D341Med (cell line): ENCODE data around the gene SSR3.
"Not testable (repeated sequence)": the region's sequence is repeated elsewhere in the genome, so short reads cannot be mapped to it uniquely, and the experiment has no call there.

Experiments used
- DNase-seq: peaks from one replicate; pipeline ENCODE4 v3.0.0; 2012; ENCODE audit warnings: low spot score

SSR3 gene

GRCh38 chr3:156554842-156555687 is at the start of gene SSR3:
SSR3 (minus strand) TSS chr3:156555117; CDS start chr3:156555089, 28 bp downstream.
- DNase-seq, result peak; percentile 98

- DNase-seq, result no peak
Measured at GRCh38 chr3:156604064-156604641, 49.2 kb upstream of the SSR3 start.

- DNase-seq, result no peak
Measured at GRCh38 chr3:156603379-156604017, 48.6 kb upstream of the SSR3 start.

GRCh38 chr3:156602424-156602823 is 47.5 kb upstream of the SSR3 start:
- no peak for DNase-seq

GRCh38 chr3:156601497-156601896 is 46.6 kb upstream of the SSR3 start:
- DNase-seq, result no peak

GRCh38 chr3:156600834-156601233 is 45.9 kb upstream of the SSR3 start:
- no peak for DNase-seq

- no peak for DNase-seq
Measured at GRCh38 chr3:156599089-156599874, 44.4 kb upstream of the SSR3 start.

GRCh38 chr3:156598413-156598812 is 43.5 kb upstream of the SSR3 start:
- DNase-seq, result no peak

- no peak for DNase-seq
Measured at GRCh38 chr3:156594219-156594683, 39.3 kb upstream of the SSR3 start.

- no peak for DNase-seq
Measured at GRCh38 chr3:156593814-156594213, 38.9 kb upstream of the SSR3 start.

GRCh38 chr3:156589806-156590205 is 34.9 kb upstream of the SSR3 start:
- not testable (repeated sequence) for DNase-seq

- DNase-seq, result no peak
Measured at GRCh38 chr3:156587760-156588069, 32.8 kb upstream of the SSR3 start.

- DNase-seq, result no peak
Measured at GRCh38 chr3:156586905-156587759, 32.2 kb upstream of the SSR3 start.

GRCh38 chr3:156583469-156583868 is 28.6 kb upstream of the SSR3 start:
- no peak for DNase-seq

- no peak for DNase-seq
Measured at GRCh38 chr3:156582532-156583183, 27.7 kb upstream of the SSR3 start.

- DNase-seq, result no peak
Measured at GRCh38 chr3:156581954-156582353, 27.0 kb upstream of the SSR3 start.

- DNase-seq, result no peak
Measured at GRCh38 chr3:156581033-156581432, 26.1 kb upstream of the SSR3 start.

- DNase-seq, result no peak
Measured at GRCh38 chr3:156579427-156579851, 24.5 kb upstream of the SSR3 start.

GRCh38 chr3:156577736-156578135 is 22.8 kb upstream of the SSR3 start:
- DNase-seq, result no peak

GRCh38 chr3:156576651-156577348 is 21.9 kb upstream of the SSR3 start:
- no peak for DNase-seq
